ENCODE results near the gene B4GALT1.

Gene B4GALT1

DNA sequence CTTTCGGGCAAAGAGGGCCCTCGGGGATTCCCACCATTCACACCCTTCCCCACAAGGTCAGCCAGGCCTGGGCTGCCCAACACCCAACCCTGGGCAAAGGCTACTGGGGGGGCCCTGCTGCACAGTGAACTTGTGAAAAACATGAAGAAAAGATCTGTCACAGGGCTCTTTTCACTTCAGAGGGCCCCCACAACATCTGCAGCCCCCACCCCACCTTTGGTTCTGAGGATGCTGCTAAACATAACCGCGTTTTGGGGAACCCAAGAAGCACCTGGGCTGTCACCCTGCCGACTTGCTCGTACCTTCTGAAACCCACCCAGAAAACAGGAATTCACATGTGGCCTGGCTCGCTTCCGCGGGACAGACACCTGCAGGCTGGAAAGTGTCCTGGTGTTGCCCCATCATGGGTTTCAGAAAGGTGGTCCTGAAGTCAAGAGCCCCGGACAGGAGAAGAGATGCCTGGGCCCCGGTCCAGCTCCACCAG is 29.3 kb downstream of the B4GALT1 start:
- peaks cover 16% of the 10 kb centered on the region for H3K4me1 ChIP-seq (ENCODE audit: insufficient read depth, poor library complexity, severe bottlenecking)

GRCh38 chr9:33136721-33137670 is 30.1 kb downstream of the B4GALT1 start:
- ATAC-seq (ENCODE audit: low read depth) (no peak), DNase-seq (ENCODE audit: low spot score) (no peak)
- Histone ChIP-seq H3K4me1 (ENCODE audit: insufficient read depth, poor library complexity, severe bottlenecking) (peaks cover 24% of the 10 kb centered on the region), H3K4me3 (ENCODE audit: severe bottlenecking) (no peak overlapping the region), H3K27me3 (ENCODE audit: insufficient read depth, poor library complexity, severe bottlenecking) (no peaks in the 10 kb centered on the region), H3K9me3 (ENCODE audit: severe bottlenecking) (no peaks in the 10 kb centered on the region), H3K27ac (ENCODE audit: poor library complexity, severe bottlenecking) (peak overlapping the region; percentile 29), H3K36me3 (ENCODE audit: low read depth) (peaks cover 27% of the 10 kb centered on the region)
- TF ChIP-seq, protein P1, sequence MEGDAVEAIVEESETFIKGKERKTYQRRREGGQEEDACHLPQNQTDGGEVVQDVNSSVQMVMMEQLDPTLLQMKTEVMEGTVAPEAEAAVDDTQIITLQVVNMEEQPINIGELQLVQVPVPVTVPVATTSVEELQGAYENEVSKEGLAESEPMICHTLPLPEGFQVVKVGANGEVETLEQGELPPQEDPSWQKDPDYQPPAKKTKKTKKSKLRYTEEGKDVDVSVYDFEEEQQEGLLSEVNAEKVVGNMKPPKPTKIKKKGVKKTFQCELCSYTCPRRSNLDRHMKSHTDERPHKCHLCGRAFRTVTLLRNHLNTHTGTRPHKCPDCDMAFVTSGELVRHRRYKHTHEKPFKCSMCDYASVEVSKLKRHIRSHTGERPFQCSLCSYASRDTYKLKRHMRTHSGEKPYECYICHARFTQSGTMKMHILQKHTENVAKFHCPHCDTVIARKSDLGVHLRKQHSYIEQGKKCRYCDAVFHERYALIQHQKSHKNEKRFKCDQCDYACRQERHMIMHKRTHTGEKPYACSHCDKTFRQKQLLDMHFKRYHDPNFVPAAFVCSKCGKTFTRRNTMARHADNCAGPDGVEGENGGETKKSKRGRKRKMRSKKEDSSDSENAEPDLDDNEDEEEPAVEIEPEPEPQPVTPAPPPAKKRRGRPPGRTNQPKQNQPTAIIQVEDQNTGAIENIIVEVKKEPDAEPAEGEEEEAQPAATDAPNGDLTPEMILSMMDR (IDR thresholded peaks at IDR 0.05; ENCODE audit: poor library complexity, severe bottlenecking), result no peak

More for the DNA sequence above, 29.3 kb downstream of the B4GALT1 start:
- TF ChIP-seq, protein P1 (IDR thresholded peaks at IDR 0.05; ENCODE audit: poor library complexity, severe bottlenecking), result no peak
- no peak overlapping the region for H3K4me3 ChIP-seq (ENCODE audit: severe bottlenecking)
- H3K27me3 ChIP-seq (ENCODE audit: insufficient read depth, poor library complexity, severe bottlenecking), result no peaks in the 10 kb centered on the region
- peaks cover 31% of the 10 kb centered on the region for H3K36me3 ChIP-seq (ENCODE audit: low read depth)
- DNase-seq (ENCODE audit: low spot score) (no peak), ATAC-seq (ENCODE audit: low read depth) (no peak)
- H3K27ac ChIP-seq (ENCODE audit: poor library complexity, severe bottlenecking), result no peak overlapping the region
- no peaks in the 10 kb centered on the region for H3K9me3 ChIP-seq (ENCODE audit: severe bottlenecking)

DNA sequence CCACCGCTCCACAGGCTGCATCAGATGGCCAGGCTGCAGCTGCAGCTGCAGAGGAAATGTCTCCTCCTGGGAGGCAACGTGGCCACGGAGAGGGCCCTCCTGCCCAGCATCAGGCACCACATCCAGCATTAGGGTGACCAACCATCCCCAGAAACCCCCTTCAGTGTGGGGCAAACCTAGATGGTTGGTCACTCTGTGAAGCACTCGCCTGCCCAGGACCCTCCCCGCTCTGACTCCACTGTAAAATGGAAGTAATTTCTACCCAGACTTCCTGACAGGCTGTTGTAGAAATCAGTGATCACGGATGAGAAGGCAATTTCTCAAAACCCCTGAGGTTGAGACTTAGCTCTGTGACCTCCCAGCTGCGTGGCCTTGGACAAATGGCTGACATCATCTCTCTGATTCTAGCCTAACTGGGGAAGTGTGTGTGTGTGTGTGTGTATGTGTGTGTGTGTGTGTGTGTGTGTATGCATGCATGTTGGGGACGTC is 31.6 kb downstream of the B4GALT1 start:
- H3K27me3 ChIP-seq (ENCODE audit: insufficient read depth, poor library complexity, severe bottlenecking), result no peaks in the 10 kb centered on the region
- H3K36me3 ChIP-seq (ENCODE audit: low read depth), result peaks cover 41% of the 10 kb centered on the region
- TF ChIP-seq, protein P1 (IDR thresholded peaks at IDR 0.05; ENCODE audit: poor library complexity, severe bottlenecking), result no peak
- no peak overlapping the region for H3K27ac ChIP-seq (ENCODE audit: poor library complexity, severe bottlenecking)
- peaks cover 36% of the 10 kb centered on the region for H3K4me1 ChIP-seq (ENCODE audit: insufficient read depth, poor library complexity, severe bottlenecking)
- DNase-seq (ENCODE audit: low spot score), result no peak
- H3K9me3 ChIP-seq (ENCODE audit: severe bottlenecking), result no peaks in the 10 kb centered on the region
- no peak overlapping the region for H3K4me3 ChIP-seq (ENCODE audit: severe bottlenecking)
- ATAC-seq (ENCODE audit: low read depth), result no peak

DNA sequence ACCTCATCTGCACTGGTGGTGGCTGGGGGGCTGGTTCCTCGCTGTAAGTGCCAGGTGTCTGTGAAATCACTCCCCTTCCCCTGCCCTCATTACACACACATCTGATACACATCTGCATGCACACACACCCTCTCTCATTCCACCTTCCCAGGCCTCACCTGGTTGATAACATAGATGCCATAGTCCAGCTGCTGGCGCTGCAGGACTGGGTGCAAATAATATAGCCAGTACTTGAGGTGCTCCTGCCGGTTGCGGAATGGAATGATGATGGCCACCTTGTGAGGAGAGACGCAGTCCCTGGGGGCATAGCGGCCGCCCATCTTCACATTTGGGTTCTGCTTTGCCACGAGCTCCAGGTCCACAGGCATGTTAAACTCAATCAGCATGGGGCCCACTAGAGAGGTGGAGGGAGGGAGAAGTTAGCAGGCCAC is 32.1 kb downstream of the B4GALT1 start:
- Histone ChIP-seq H3K4me3 (ENCODE audit: severe bottlenecking) (no peak overlapping the region), H3K9me3 (ENCODE audit: severe bottlenecking) (no peaks in the 10 kb centered on the region), H3K4me1 (ENCODE audit: insufficient read depth, poor library complexity, severe bottlenecking) (peaks cover 41% of the 10 kb centered on the region), H3K27me3 (ENCODE audit: insufficient read depth, poor library complexity, severe bottlenecking) (no peaks in the 10 kb centered on the region), H3K27ac (ENCODE audit: poor library complexity, severe bottlenecking) (no peak overlapping the region), H3K36me3 (ENCODE audit: low read depth) (peaks cover 44% of the 10 kb centered on the region)
- TF ChIP-seq, protein P1 (IDR thresholded peaks at IDR 0.05; ENCODE audit: poor library complexity, severe bottlenecking), result no peak
- DNase-seq (ENCODE audit: low spot score), result no peak
- no peak for ATAC-seq (ENCODE audit: low read depth)

Measured in RWPE2 (cell line).